B cell (primary cell): ENCODE results near the gene CLEC19A. TPM values are rescaled to one million over a fixed set of nuclear protein-coding genes. Genes with fewer than 3 reads are reported as not detected.

ENCODE experiments used
- ATAC-seq: fragments of 200-7000 bp; cut with Tn5 transposase; one replicate; pipeline ENCODE4 v1.10.0; 2021; ENCODE audit warnings: low read depth, mild to moderate bottlenecking, moderate number of reproducible peaks, moderate library complexity
- CTCF ChIA-PET: fragments of 350-600 bp; sonication (Branson Sonifier 250); formaldehyde crosslinking; loops from one replicate; lab custom pipeline; 2021; ENCODE audit warnings: antibody characterized with exemption, inconsistent platforms; lab: Charles Lee
- POLR2A ChIA-PET: fragments of 350-600 bp; sonication (Branson Sonifier 250); formaldehyde crosslinking; loops from one replicate; lab custom pipeline; 2021; ENCODE audit warnings: antibody characterized with exemption; lab: Charles Lee
- DNase-seq: peaks from one replicate; pipeline ENCODE4 v3.0.0; 2013
- H2AFZ ChIP-seq: 2 replicates; pipeline ENCODE4 v1.6.1; 2012; ENCODE audit warnings: mild to moderate bottlenecking, low read depth, low read length; ENCODE audit not compliant: insufficient read depth, poor library complexity, severe bottlenecking
- H3K27ac ChIP-seq, 2 donors: 1 replicate in 1 of 2; 2 replicates in 1 of 2; pipeline ENCODE4 v1.5.1; 2012 to 2013; ENCODE audit warnings: low read length in 2 of 2, mild to moderate bottlenecking in 2 of 2, moderate library complexity in 1 of 2
- H3K27me3 ChIP-seq, 4 experiments: fragments of 200-600 bp in 1 of 4; sonication (generic) in 1 of 4; replicated peaks in 1 of 4; 1 replicate in 2 of 4; 2 replicates in 2 of 4; pipeline versions ENCODE4 v1.6.1 to v1.7.0; 2013 to 2016; ENCODE audit warnings: low read length in 3 of 4, mild to moderate bottlenecking in 2 of 4, mixed read lengths in 1 of 4, moderate library complexity in 1 of 4; ENCODE audit not compliant: insufficient read depth in 4 of 4, control insufficient read depth in 3 of 4; ENCODE audit errors: control extremely low read depth in 1 of 4
- H3K36me3 ChIP-seq, 2 experiments: replicated peaks in 1 of 2; 1 replicate in 1 of 2; 2 replicates in 1 of 2; pipeline versions ENCODE4 v1.6.1 to v1.7.1; 2013; ENCODE audit warnings: low read length in 1 of 2; ENCODE audit not compliant: insufficient read depth in 2 of 2, control insufficient read depth in 1 of 2; ENCODE audit errors: control extremely low read depth in 1 of 2, extremely low read depth in 1 of 2
- H3K4me1 ChIP-seq, 2 donors: fragments of 200-600 bp in 1 of 2; sonication (generic) in 1 of 2; 1 replicate in 1 of 2; 2 replicates in 1 of 2; pipeline versions ENCODE4 v1.5.1 to v1.6.1; 2013 to 2017; ENCODE audit warnings: low read length in 2 of 2; ENCODE audit not compliant: control insufficient read depth in 2 of 2, insufficient read depth in 2 of 2
- H3K4me2 ChIP-seq: replicated peaks from 2 replicates; pipeline ENCODE3; 2012; ENCODE audit warnings: mild to moderate bottlenecking, low read depth, low read length; ENCODE audit not compliant: poor library complexity, severe bottlenecking
- H3K4me3 ChIP-seq, 5 experiments: fragments of 200-600 bp in 1 of 5; sonication (generic) in 1 of 5; 1 replicate in 3 of 5; 2 replicates in 2 of 5; pipeline versions ENCODE4 v1.5.1 to v1.7.0; 2011 to 2016; ENCODE audit warnings: low read length in 4 of 5, mild to moderate bottlenecking in 4 of 5, low read depth in 2 of 5, control low read depth in 1 of 5, moderate library complexity in 1 of 5; ENCODE audit not compliant: insufficient read depth in 1 of 5; ENCODE audit errors: control extremely low read depth in 1 of 5, extremely low read depth in 1 of 5
- H3K79me2 ChIP-seq: fragments of 200-600 bp; sonication (generic); one replicate; pipeline ENCODE4 v1.6.0; 2016; ENCODE audit warnings: low read length; ENCODE audit not compliant: control insufficient read depth, insufficient read depth
- H3K9ac ChIP-seq: fragments of 200-600 bp; sonication (generic); 2 replicates; pipeline ENCODE4 v1.6.1; 2017; ENCODE audit warnings: mild to moderate bottlenecking, low read length, moderate library complexity
- H3K9me3 ChIP-seq, 3 donors: one replicate each; pipeline versions ENCODE4 v1.6.1 to v1.7.1; 2013; ENCODE audit warnings: low read length in 2 of 3; ENCODE audit not compliant: control insufficient read depth in 2 of 3, insufficient read depth in 1 of 3; ENCODE audit errors: control extremely low read depth in 1 of 3
- H4K20me1 ChIP-seq: 2 replicates; pipeline ENCODE4 v1.6.0; 2012; ENCODE audit warnings: mild to moderate bottlenecking, low read length; ENCODE audit not compliant: insufficient read depth, control insufficient read depth, poor library complexity, severe bottlenecking
- H3K27ac Mint-ChIP-seq: one replicate; pipeline ENCODE4 v1.8.0; 2021; ENCODE audit warnings: mixed read lengths
- H3K27me3 Mint-ChIP-seq: one replicate; pipeline ENCODE4 v1.8.0; 2021; ENCODE audit warnings: mixed read lengths
- H3K4me1 Mint-ChIP-seq: one replicate; pipeline ENCODE4 v1.8.0; 2021; ENCODE audit warnings: mixed read lengths
- H3K4me3 Mint-ChIP-seq: one replicate; pipeline ENCODE4 v1.8.0; 2021; ENCODE audit warnings: mixed read lengths
- H3K9me3 Mint-ChIP-seq: one replicate; pipeline ENCODE4 v1.8.0; 2022; ENCODE audit warnings: mixed read lengths; ENCODE audit not compliant: insufficient read depth
- EZH2 ChIP-seq: IDR thresholded peaks from 2 replicates; pipeline ENCODE4 v1.6.1; 2012; ENCODE audit warnings: borderline replicate concordance, low read depth, mild to moderate bottlenecking, moderate library complexity, low read length; ENCODE audit not compliant: insufficient read depth, poor library complexity, severe bottlenecking
- WGBS: methylation state at CpG from one replicate; pipeline ENCODE4 v1.1.5; 2013; ENCODE audit warnings: missing lambda C conversion rate; ENCODE audit not compliant: insufficient coverage; 5-methylcytosine and 5-hydroxymethylcytosine counted together
- intact Hi-C: fragments of 100-400 bp; cut with micrococcal nuclease; formaldehyde crosslinking; loops from one replicate; pipeline ENCODE4 v1.10.0; 2022
- polyA plus RNA-seq: library from polyadenylated mRNA; depleted of rRNA; stranded (reverse); fragments of >200 nt; gene quantifications from 2 replicates; pipeline ENCODE4 v1.2.3, GENCODE V29; 2012
- total RNA-seq, 2 donors: library from RNA; stranded (reverse); fragments of 120-200 nt in 1 of 2; gene quantifications; 1 replicate in 1 of 2; 2 replicates in 1 of 2; pipeline versions ENCODE4 v1.2.3 to v1.2.4, GENCODE V29; 2013 to 2022
- TF ChIP-seq, protein P1 (sequence below): fragments of 200-600 bp; IDR thresholded peaks from one replicate; pipeline ENCODE4 v1.8.0; 2022; ENCODE audit warnings: antibody characterized with exemption, mild to moderate bottlenecking

Gene CLEC19A
- total and polyA plus RNA-seq, 2 donors (not counting 1 experiment from before 2014, with no cell fraction given) = not detected

DNA sequence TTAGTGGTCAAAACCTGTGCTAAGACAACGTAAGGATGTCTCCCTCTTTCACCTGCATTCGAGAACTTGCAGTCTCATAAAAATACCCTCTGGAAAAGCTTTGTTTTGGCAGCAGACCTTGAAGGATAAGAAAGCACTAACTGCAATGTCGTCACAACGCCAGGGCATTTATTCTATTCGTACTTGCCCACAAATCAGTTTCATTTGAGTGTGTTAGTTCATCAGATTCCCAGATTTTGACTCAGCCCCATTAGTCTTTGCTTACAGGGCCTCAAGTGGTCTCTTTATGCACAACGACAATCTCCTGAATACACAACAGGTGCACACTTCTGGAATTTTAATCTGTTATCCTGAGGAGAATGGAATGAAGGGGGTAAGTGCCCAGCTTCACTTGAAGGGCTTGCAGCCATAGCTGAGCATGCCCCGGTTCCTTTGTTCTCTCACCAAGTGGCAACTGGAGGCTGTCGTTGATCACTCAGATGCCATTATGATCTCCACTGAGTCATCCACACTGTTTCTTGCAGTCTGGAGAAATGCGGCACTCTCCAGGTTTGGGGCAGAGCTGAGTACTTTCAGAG is 58.8 kb downstream of the CLEC19A start:
- Mint-ChIP-seq H3K27ac (no peak overlapping the region), H3K9me3 (no peaks in the 10 kb centered on the region), H3K4me1 (no peaks in the 10 kb centered on the region), H3K4me3 (no peak overlapping the region), H3K27me3 (peaks cover 13% of the 10 kb centered on the region)
- intact Hi-C loops = no loop called here
- ChIA-PET CTCF (no interaction called here), POLR2A (no interaction called here)
- Histone ChIP-seq H3K27ac (no peak overlapping the region), H3K4me2 (no peak overlapping the region), H3K4me1 (no peaks in the 10 kb centered on the region), H3K27me3 (peaks cover 0 to 9% (median 6%) of the 10 kb centered on the region in 4 experiments), H3K79me2 (no peaks in the 10 kb centered on the region), H3K9ac (no peak overlapping the region), H3K9me3 (no peaks in the 10 kb centered on the region), H3K4me3 (no peak overlapping the region), H3K36me3 (no peaks in the 10 kb centered on the region), H2AFZ (no peak overlapping the region), H4K20me1 (no peaks in the 10 kb centered on the region)
- 89% methylated on average over 4 of the region's 9 CpGs for WGBS
- no peak for DNase-seq
- no peak for ATAC-seq
- TF ChIP-seq, protein P1, sequence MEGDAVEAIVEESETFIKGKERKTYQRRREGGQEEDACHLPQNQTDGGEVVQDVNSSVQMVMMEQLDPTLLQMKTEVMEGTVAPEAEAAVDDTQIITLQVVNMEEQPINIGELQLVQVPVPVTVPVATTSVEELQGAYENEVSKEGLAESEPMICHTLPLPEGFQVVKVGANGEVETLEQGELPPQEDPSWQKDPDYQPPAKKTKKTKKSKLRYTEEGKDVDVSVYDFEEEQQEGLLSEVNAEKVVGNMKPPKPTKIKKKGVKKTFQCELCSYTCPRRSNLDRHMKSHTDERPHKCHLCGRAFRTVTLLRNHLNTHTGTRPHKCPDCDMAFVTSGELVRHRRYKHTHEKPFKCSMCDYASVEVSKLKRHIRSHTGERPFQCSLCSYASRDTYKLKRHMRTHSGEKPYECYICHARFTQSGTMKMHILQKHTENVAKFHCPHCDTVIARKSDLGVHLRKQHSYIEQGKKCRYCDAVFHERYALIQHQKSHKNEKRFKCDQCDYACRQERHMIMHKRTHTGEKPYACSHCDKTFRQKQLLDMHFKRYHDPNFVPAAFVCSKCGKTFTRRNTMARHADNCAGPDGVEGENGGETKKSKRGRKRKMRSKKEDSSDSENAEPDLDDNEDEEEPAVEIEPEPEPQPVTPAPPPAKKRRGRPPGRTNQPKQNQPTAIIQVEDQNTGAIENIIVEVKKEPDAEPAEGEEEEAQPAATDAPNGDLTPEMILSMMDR = no peak
- no peak for TF ChIP-seq EZH2

DNA sequence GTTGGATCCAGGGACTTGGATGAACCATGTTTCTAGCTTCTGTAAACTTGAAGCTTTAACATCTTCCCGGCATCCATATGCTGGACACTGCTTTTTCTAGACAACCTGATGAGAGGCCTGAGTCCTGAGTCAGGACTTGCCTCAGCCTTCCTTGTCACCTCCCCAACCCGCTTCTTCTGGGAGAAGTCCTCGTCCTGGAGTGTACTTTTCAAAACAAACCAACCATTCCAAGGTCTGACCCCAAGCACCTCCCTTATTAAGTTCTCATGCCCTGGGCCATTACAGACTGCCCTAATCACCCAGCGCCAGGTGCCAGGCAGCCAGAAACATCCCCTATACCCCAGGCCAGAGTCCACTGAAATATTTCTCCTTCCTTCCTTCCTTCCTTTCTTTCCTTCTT is 59.4 kb downstream of the CLEC19A start:
- CTCF ChIA-PET = no interaction called here

More for the DNA sequence above, 59.4 kb downstream of the CLEC19A start:
- DNase-seq (no peak), ATAC-seq (no peak)
- Histone ChIP-seq H3K36me3 (no peaks in the 10 kb centered on the region), H3K9me3 (no peaks in the 10 kb centered on the region), H3K79me2 (no peaks in the 10 kb centered on the region), H3K27ac (no peak overlapping the region), H3K27me3 (peaks cover 0 to 12% (median 6%) of the 10 kb centered on the region in 4 experiments), H3K4me1 (no peaks in the 10 kb centered on the region), H2AFZ (no peak overlapping the region), H3K4me3 (no peak overlapping the region), H4K20me1 (no peaks in the 10 kb centered on the region), H3K4me2 (no peak overlapping the region), H3K9ac (no peak overlapping the region)
- 95% methylated on average over 4 of the region's 4 CpGs for WGBS
- H3K9me3 Mint-ChIP-seq = no peaks in the 10 kb centered on the region
- no peak overlapping the region for H3K4me3 Mint-ChIP-seq
- no peak overlapping the region for H3K27ac Mint-ChIP-seq
- intact Hi-C loops = no loop called here
- POLR2A ChIA-PET = interaction anchor here (0.6 kb wide), 1 partner anchor 163 kb away, joined by 4 read pairs; no protein-coding TSS in a partner anchor
- peaks cover 17% of the 10 kb centered on the region for H3K27me3 Mint-ChIP-seq
- TF ChIP-seq, protein P1 = no peak
- no peak for TF ChIP-seq EZH2
- H3K4me1 Mint-ChIP-seq = no peaks in the 10 kb centered on the region
